Ishikawa (cell line): Measurements from ENCODE around the gene CTNNA1.

Experiments
- CEBPB ChIP-seq: IDR thresholded peaks from 2 replicates; pipeline ENCODE4 v1.6.1; 2012
- CREB1 ChIP-seq: IDR thresholded peaks from 2 replicates; pipeline ENCODE4 v1.6.1; 2012; ENCODE audit warnings: low read depth
- EP300 ChIP-seq: IDR thresholded peaks from 2 replicates; pipeline ENCODE4 v1.6.1; 2012; ENCODE audit warnings: borderline replicate concordance
- FOXM1 ChIP-seq: IDR thresholded peaks from 2 replicates; pipeline ENCODE4 v1.6.1; 2012; ENCODE audit warnings: low read depth, borderline replicate concordance
- MAX ChIP-seq: IDR thresholded peaks from 2 replicates; pipeline ENCODE4 v1.6.1; 2012
- NFIC ChIP-seq: IDR thresholded peaks from 2 replicates; pipeline ENCODE4 v1.6.1; 2012
- RAD21 ChIP-seq: IDR thresholded peaks from 2 replicates; pipeline ENCODE4 v1.6.1; 2012; ENCODE audit warnings: low read depth
- REST ChIP-seq: IDR thresholded peaks from 2 replicates; pipeline ENCODE4 v1.6.1; 2012; ENCODE audit warnings: low read depth, mild to moderate bottlenecking
- TAF1 ChIP-seq: IDR thresholded peaks from 2 replicates; pipeline ENCODE4 v1.6.1; 2012; ENCODE audit warnings: low read depth, mild to moderate bottlenecking
- TCF12 ChIP-seq: IDR thresholded peaks from 2 replicates; pipeline ENCODE4 v1.6.1; 2012; ENCODE audit warnings: low read depth
- TEAD4 ChIP-seq: IDR thresholded peaks from 2 replicates; pipeline ENCODE4 v1.6.1; 2012
- YY1 ChIP-seq: IDR thresholded peaks from 2 replicates; pipeline ENCODE4 v1.6.1; 2012; ENCODE audit warnings: low read depth
- ZBTB7A ChIP-seq: IDR thresholded peaks from 2 replicates; pipeline ENCODE4 v1.6.1; 2012; ENCODE audit warnings: low read depth

GRCh38 chr5:138943599-138944173 is 190.5 kb downstream of the CTNNA1 start:
- TF ChIP-seq CEBPB (no peak), EP300 (no peak), RAD21 (no peak), TEAD4 (no peak), REST (no peak), ZBTB7A (no peak), TAF1 (no peak), NFIC (no peak), MAX (no peak), CREB1 (no peak), FOXM1 (no peak), YY1 (no peak), TCF12 (no peak)
